Heart left ventricle (tissue), 16 donors: ENCODE results near the gene SLC9A9. TPM values are rescaled to one million over a fixed set of nuclear protein-coding genes. Genes with fewer than 3 reads are reported as not detected.

ENCODE experiments used
- ATAC-seq, 4 donors: fragments of 200-7000 bp; cut with Tn5 transposase; one replicate each; pipeline ENCODE4 v1.9.1; 2020 to 2022; ENCODE audit warnings: moderate library complexity in 4 of 4, mild to moderate bottlenecking in 3 of 4, moderate number of reproducible peaks in 1 of 4
- DNase-seq, 5 donors: peaks; one replicate each; pipeline ENCODE4 v3.0.0-alpha.2; 2020
- H3K27ac ChIP-seq, 12 donors: fragments of 200-600 bp; sonication (generic) in 4 of 12; one replicate each; pipeline versions ENCODE4 v1.5.0 to v1.8.0; 2016 to 2022; ENCODE audit warnings: mild to moderate bottlenecking in 2 of 12
- H3K27me3 ChIP-seq, 9 donors: fragments of 200-600 bp; sonication (generic) in 2 of 9; one replicate each; pipeline versions ENCODE4 v1.5.1 to v1.8.0; 2016 to 2022; ENCODE audit warnings: mild to moderate bottlenecking in 3 of 9
- H3K36me3 ChIP-seq, 9 donors: fragments of 200-600 bp; sonication (generic) in 2 of 9; one replicate each; pipeline versions ENCODE4 v1.5.0 to v1.8.0; 2018 to 2022; ENCODE audit warnings: mild to moderate bottlenecking in 2 of 9
- H3K4me1 ChIP-seq, 12 donors: fragments of 200-600 bp; sonication (generic) in 4 of 12; one replicate each; pipeline versions ENCODE4 v1.5.0 to v1.8.0; 2016 to 2022; ENCODE audit warnings: mild to moderate bottlenecking in 3 of 12
- H3K4me3 ChIP-seq, 12 donors: fragments of 200-600 bp; sonication (generic) in 4 of 12; one replicate each; pipeline versions ENCODE4 v1.5.0 to v1.8.0; 2017 to 2022; ENCODE audit warnings: mild to moderate bottlenecking in 9 of 12, moderate library complexity in 4 of 12
- H3K9me3 ChIP-seq, 12 donors: fragments of 200-600 bp; sonication (generic) in 4 of 12; one replicate each; pipeline versions ENCODE4 v1.5.0 to v1.8.0; 2016 to 2022; ENCODE audit warnings: mild to moderate bottlenecking in 1 of 12
- POLR2A ChIP-seq, 2 donors: fragments of 450-650 bp; IDR thresholded peaks; one replicate each; pipeline ENCODE4 v1.6.1; 2017; ENCODE audit warnings: antibody characterized with exemption in 2 of 2, mild to moderate bottlenecking in 2 of 2, moderate library complexity in 2 of 2
- WGBS, 4 donors: extraction: QIAGEN DNeasy Blood & Tissue Kit in 2 of 4; methylation state at CpG; one replicate each; pipeline versions ENCODE4 v1.1.5 to v1.1.7; 2013 to 2018; 5-methylcytosine and 5-hydroxymethylcytosine counted together
- intact Hi-C, 10 donors: fragments of 100-400 bp; cut with DNase I; formaldehyde crosslinking; loops; one replicate each; pipeline versions ENCODE4 v1.11.1 to v1.14.2; 2022
- polyA plus RNA-seq, 2 donors: library from polyadenylated mRNA; stranded (reverse); fragments of 200-250 nt; gene quantifications; one replicate each; pipeline ENCODE4 v1.2.3, GENCODE V29; 2013
- total RNA-seq, 9 donors: library from RNA; depleted of rRNA in 2 of 9; stranded (reverse); fragments of >200 nt in 2 of 9; fragmentation: NEBNext Ultra II Directional in 3 of 9; extraction: Animal tissue kit (Norgen Biotek cat#: 25700) in 3 of 9; gene quantifications; one replicate each; pipeline versions ENCODE4 v1.1.0 to v1.2.4, GENCODE V29; 2016 to 2023
- TF ChIP-seq, protein P1 (sequence below), 12 donors: fragments of 200-600 bp; sonication (generic) in 4 of 12; IDR thresholded peaks; one replicate each; pipeline versions ENCODE4 v1.5.0 to v1.8.0; 2018 to 2022; ENCODE audit warnings: antibody characterized with exemption in 12 of 12, mild to moderate bottlenecking in 5 of 12
- donor health status: ischemic (EF 13 %, LVEDD 7.1; RV severe dilation, severe dysfunction).
- donor health status: healthy with polysubstance abuse.
- donor health status: DM: no; HTN: yes; CAD: no.
- donor health status: DM: no; HTN: no; CAD: no.
- donor health status: ischemic (EF 25% LVEDD 6.9; RV normal size, moderate dysfunction).
- donor health status: ischemic (EF 25% LVEDD 5.7; RV mildly dilated, moderate dysfunction).
- donor health status: healthy.
- donor health status: DM: yes; HTN: yes; CAD: no.
- donor health status: ischemic (EF 35%, LVEDD 5.7; RV mildly dilated, moderate dysfunction).
- donor health status: nonischemic (EF 11% LVEDD 7.7; RV severe dilation, severe dysfunction).
- donor health status: DM: yes; HTN: yes; CAD: no.
- donor health status: PGD.
- donor health status: ischemic (EF 29% LVEDD 5.4; RV normal size, mild dysfunction).
- donor health status: nonischemic (EF 23%, LVEDD 6.1; RV moderate dilation, normal function).

Gene SLC9A9
- total and polyA plus RNA-seq, 11 donors, result 0.76 to 17.5 (median 3.3) TPM

- TF ChIP-seq POLR2A (IDR thresholded peaks at IDR 0.05), result no peak
- TF ChIP-seq, protein P1, sequence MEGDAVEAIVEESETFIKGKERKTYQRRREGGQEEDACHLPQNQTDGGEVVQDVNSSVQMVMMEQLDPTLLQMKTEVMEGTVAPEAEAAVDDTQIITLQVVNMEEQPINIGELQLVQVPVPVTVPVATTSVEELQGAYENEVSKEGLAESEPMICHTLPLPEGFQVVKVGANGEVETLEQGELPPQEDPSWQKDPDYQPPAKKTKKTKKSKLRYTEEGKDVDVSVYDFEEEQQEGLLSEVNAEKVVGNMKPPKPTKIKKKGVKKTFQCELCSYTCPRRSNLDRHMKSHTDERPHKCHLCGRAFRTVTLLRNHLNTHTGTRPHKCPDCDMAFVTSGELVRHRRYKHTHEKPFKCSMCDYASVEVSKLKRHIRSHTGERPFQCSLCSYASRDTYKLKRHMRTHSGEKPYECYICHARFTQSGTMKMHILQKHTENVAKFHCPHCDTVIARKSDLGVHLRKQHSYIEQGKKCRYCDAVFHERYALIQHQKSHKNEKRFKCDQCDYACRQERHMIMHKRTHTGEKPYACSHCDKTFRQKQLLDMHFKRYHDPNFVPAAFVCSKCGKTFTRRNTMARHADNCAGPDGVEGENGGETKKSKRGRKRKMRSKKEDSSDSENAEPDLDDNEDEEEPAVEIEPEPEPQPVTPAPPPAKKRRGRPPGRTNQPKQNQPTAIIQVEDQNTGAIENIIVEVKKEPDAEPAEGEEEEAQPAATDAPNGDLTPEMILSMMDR (IDR thresholded peaks at IDR 0.05), result no peak
- intact Hi-C loops, result no loop called here
- Histone ChIP-seq H3K27me3 (no peaks in the 10 kb centered on the region), H3K9me3 (no peaks in the 10 kb centered on the region), H3K4me3 (no peak overlapping the region), H3K27ac (no peak overlapping the region), H3K4me1 (peaks cover 0 to 9% (median 0%) of the 10 kb centered on the region in 12 donors), H3K36me3 (no peaks in the 10 kb centered on the region)
- 77 to 87% (median 84%) methylated on average over 5 of the region's 5 CpGs for WGBS, 4 donors
- DNase-seq (no peak), ATAC-seq (no peak)
Measured at GRCh38 chr3:143511174-143511879, 336.9 kb downstream of the SLC9A9 start.

DNA sequence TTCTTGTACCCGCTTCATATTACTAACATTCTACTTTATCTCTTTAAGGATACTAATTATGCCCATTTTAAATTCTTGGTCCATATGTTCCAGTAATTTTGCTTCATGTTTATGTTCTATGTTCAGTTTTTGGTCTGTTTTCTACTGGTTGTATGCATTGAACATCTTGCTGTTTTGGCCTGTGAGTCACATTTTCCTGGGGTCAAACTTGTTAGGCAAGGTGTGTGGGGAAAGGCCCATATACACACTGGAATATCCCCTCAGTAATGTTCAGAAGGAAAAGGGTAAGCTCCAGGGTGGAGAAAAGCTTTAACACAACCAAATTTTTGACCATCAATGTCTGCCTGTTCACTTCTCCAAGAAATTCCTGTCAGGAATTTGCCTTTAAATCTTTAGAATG lies 337.7 kb downstream of the SLC9A9 start:
- H3K27ac ChIP-seq, result no peak overlapping the region
- intact Hi-C loops, result no loop called here
- no peaks in the 10 kb centered on the region for H3K9me3 ChIP-seq
- ATAC-seq, result no peak
- H3K36me3 ChIP-seq, result no peaks in the 10 kb centered on the region
- 97 to 100% (median 99%) methylated on average over 1 of the region's 1 CpG for WGBS, 4 donors
- H3K27me3 ChIP-seq, result no peaks in the 10 kb centered on the region
- peaks cover 0 to 9% (median 0%) of the 10 kb centered on the region in 12 donors for H3K4me1 ChIP-seq
- DNase-seq, result no peak
- TF ChIP-seq, protein P1 (IDR thresholded peaks at IDR 0.05), result no peak
- TF ChIP-seq POLR2A (IDR thresholded peaks at IDR 0.05), result no peak
- no peak overlapping the region for H3K4me3 ChIP-seq

- no peaks in the 10 kb centered on the region for H3K27me3 ChIP-seq
- 71 to 87% (median 78%) methylated on average over 3 of the region's 3 CpGs for WGBS, 4 donors
- no peak overlapping the region for H3K4me3 ChIP-seq
- ATAC-seq (peak in 2 of 4 donors; percentile 48 to 93), DNase-seq (peak in 1 of 5 donors; percentile 28)
- intact Hi-C loops, result no loop called here
- H3K36me3 ChIP-seq, result no peaks in the 10 kb centered on the region
- TF ChIP-seq POLR2A (IDR thresholded peaks at IDR 0.05), result no peak
- TF ChIP-seq, protein P1 (IDR thresholded peaks at IDR 0.05), result no peak
- H3K4me1 ChIP-seq, result peaks cover 0 to 9% (median 0%) of the 10 kb centered on the region in 12 donors
- peak overlapping the region in 1 of 12 donors; percentile 30 for H3K27ac ChIP-seq
- no peaks in the 10 kb centered on the region for H3K9me3 ChIP-seq
Measured at GRCh38 chr3:143507735-143508580, 340.3 kb downstream of the SLC9A9 start.

DNA sequence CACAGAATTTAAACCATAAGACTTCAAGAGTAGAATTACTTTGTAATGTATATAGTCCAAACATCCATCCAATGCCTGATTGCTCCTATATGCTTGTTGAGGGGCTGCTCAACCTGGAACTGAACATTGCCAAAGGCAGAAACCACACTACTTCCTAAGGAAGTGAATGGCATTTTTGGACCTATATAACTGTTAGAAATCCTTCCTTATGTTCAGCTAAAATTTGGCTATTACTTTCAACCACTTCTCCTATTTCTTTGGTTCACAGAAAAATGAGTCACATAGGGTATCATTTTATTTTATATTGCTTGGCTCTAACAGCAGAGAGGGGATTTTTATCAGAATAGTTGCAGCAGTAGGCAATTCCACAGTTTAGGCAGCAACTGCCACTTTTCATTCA lies 342.1 kb downstream of the SLC9A9 start:
- ATAC-seq, result no peak
- H3K4me3 ChIP-seq, result no peak overlapping the region
- H3K36me3 ChIP-seq, result no peaks in the 10 kb centered on the region
- DNase-seq, result no peak
- no peak for TF ChIP-seq POLR2A (IDR thresholded peaks at IDR 0.05)
- TF ChIP-seq, protein P1 (IDR thresholded peaks at IDR 0.05), result no peak
- no peaks in the 10 kb centered on the region for H3K9me3 ChIP-seq
- no peak overlapping the region for H3K27ac ChIP-seq
- no peaks in the 10 kb centered on the region for H3K27me3 ChIP-seq
- intact Hi-C loops, result no loop called here
- H3K4me1 ChIP-seq, result peaks cover 0 to 9% (median 0%) of the 10 kb centered on the region in 12 donors
